IgD-negative memory B cell (primary cell): ENCODE measurements around the gene UGT1A3. TPM values are rescaled to one million over a fixed set of nuclear protein-coding genes. Genes with fewer than 3 reads are reported as not detected.
A peak's percentile ranks its signal among the peaks of the same experiment; 100 is the strongest.
"Not testable (repeated sequence)": the region's sequence is repeated elsewhere in the genome, so short reads cannot be mapped to it uniquely, and the experiment has no call there.

Experiments
- H3K27ac Mint-ChIP-seq, 3 donors: one replicate each; pipeline ENCODE4 v1.8.0; 2020 to 2022; ENCODE audit warnings: mild to moderate bottlenecking in 3 of 3, mixed read lengths in 3 of 3, moderate library complexity in 1 of 3
- H3K27me3 Mint-ChIP-seq: one replicate; pipeline ENCODE4 v1.8.0; 2021; ENCODE audit warnings: mixed read lengths
- H3K36me3 Mint-ChIP-seq: one replicate; pipeline ENCODE4 v1.8.0; 2020; ENCODE audit warnings: mild to moderate bottlenecking, mixed read lengths
- H3K4me1 Mint-ChIP-seq, 3 donors: one replicate each; pipeline ENCODE4 v1.8.0; 2020 to 2022; ENCODE audit warnings: mixed read lengths in 3 of 3, mild to moderate bottlenecking in 1 of 3
- H3K4me3 Mint-ChIP-seq, 4 donors: one replicate each; pipeline ENCODE4 v1.8.0; 2020 to 2022; ENCODE audit warnings: mild to moderate bottlenecking in 4 of 4, mixed read lengths in 4 of 4, moderate library complexity in 3 of 4
- H3K9me3 Mint-ChIP-seq, 3 donors: one replicate each; pipeline ENCODE4 v1.8.0; 2020 to 2021; ENCODE audit warnings: mixed read lengths in 3 of 3, mild to moderate bottlenecking in 1 of 3
- polyA plus RNA-seq: library from polyadenylated mRNA; unstranded; fragments of 300-500 nt; fragmentation: Illumina TruSeq; gene quantifications from one replicate; pipeline ENCODE4 v1.2.3, GENCODE V29; 2021

The UGT1A3 gene
- polyA plus RNA-seq, 1 donor from 2014 or later, result not detected

- Mint-ChIP-seq H3K27ac (no peak overlapping the region), H3K9me3 (peaks cover 0 to 4% (median 2%) of the 10 kb centered on the region in 3 donors), H3K36me3 (peaks cover 3% of the 10 kb centered on the region), H3K27me3 (no peaks in the 10 kb centered on the region), H3K4me1 (no peaks in the 10 kb centered on the region), H3K4me3 (no peak overlapping the region)
Measured at GRCh38 chr2:233699424-233700027, 29.3 kb upstream of the UGT1A3 start.

DNA sequence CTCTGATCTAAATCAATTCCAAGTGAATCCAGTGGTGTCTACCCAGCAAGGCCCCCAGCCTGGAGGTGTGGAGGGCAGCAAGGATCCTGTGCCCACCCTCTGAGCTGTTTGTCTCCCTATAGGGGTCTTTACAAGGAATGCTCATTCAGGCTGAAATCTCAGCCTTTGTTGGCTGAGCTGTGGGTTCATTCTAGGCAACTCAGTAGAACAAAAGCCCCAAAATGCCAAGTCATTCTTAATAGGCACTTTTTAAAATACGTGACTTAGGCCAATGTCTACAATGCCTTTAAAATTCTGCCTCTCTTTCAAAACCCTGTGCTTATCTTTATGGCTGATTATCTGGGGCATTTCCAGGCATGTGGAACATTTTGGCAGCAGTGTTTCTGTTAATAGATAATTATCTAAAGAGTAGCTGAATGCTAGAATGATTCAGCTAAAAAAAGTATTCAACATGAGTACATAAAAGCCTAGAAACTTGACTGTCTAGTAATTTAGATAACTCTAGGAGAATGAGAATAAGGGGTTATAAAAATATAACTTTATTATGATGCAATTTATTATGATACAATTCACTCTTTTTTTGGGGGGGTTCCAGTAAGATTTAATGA lies 28.7 kb upstream of the UGT1A3 start:
- H3K27me3 Mint-ChIP-seq, result peaks cover 2% of the 10 kb centered on the region
- H3K4me3 Mint-ChIP-seq, result no peak overlapping the region
- H3K9me3 Mint-ChIP-seq, result peaks cover 0 to 4% (median 2%) of the 10 kb centered on the region in 3 donors
- peaks cover 3% of the 10 kb centered on the region for H3K36me3 Mint-ChIP-seq
- H3K4me1 Mint-ChIP-seq, result no peaks in the 10 kb centered on the region
- no peak overlapping the region for H3K27ac Mint-ChIP-seq

DNA sequence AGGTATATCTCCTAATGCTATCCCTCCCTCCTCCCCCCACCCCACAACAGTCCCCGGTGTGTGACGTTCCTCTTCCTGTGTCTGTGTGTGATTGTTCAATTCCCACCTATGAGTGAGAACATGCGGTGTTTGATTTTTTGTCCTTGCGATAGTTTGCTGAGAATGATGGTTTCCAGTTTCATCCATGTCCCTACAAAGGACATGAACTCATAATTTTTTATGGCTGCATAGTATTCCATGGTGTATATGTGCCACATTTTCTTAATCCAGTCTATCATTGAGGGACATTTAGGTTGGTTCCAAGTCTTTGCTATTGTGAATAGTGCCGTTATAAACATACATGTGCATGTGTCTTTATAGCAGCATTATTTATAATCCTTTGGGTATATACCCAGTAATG lies 28.0 kb upstream of the UGT1A3 start:
- not testable (repeated sequence) for H3K9me3 Mint-ChIP-seq, H3K27me3 Mint-ChIP-seq, H3K27ac Mint-ChIP-seq, H3K4me3 Mint-ChIP-seq, H3K36me3 Mint-ChIP-seq, H3K4me1 Mint-ChIP-seq

GRCh38 chr2:233702238-233702637 lies 26.6 kb upstream of the UGT1A3 start:
- Mint-ChIP-seq H3K4me3 (no peak overlapping the region), H3K4me1 (no peaks in the 10 kb centered on the region), H3K27ac (no peak overlapping the region), H3K36me3 (peaks cover 3% of the 10 kb centered on the region), H3K9me3 (peaks cover 0 to 4% (median 0%) of the 10 kb centered on the region in 3 donors), H3K27me3 (peaks cover 5% of the 10 kb centered on the region)

DNA sequence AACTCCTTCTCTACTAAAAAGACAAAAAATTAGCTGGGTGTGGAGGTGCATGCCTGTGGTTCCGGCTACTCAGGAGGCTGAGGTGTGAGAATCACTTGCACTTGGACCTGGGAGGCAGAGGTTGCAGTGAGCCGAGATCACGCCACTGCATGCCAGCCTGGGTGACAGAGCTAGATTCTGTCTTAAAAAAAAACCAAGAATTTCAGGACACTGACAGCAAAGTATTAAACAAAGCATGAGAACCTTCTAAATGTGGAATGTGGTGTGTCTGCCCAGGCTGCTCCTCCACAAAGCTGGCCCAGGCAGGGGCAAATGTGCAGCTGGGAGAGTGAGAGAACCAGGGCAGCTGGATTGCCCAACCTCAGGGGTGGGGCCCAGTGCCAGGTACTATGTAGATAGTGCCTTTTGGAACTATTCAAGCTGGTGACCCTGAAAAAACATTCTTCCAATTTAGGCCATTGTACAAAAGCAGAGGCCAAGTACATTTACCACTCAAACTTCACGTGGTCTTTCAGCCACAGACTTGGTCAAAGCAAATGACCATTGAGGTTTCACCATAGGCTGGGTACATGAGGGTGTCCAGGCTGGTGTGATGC lies 22.8 kb upstream of the UGT1A3 start:
- H3K4me3 Mint-ChIP-seq, result no peak overlapping the region
- H3K36me3 Mint-ChIP-seq, result no peaks in the 10 kb centered on the region
- no peaks in the 10 kb centered on the region for H3K4me1 Mint-ChIP-seq
- H3K27ac Mint-ChIP-seq, result no peak overlapping the region
- H3K27me3 Mint-ChIP-seq, result peaks cover 5% of the 10 kb centered on the region
- peaks cover 0 to 4% (median 0%) of the 10 kb centered on the region in 3 donors for H3K9me3 Mint-ChIP-seq

DNA sequence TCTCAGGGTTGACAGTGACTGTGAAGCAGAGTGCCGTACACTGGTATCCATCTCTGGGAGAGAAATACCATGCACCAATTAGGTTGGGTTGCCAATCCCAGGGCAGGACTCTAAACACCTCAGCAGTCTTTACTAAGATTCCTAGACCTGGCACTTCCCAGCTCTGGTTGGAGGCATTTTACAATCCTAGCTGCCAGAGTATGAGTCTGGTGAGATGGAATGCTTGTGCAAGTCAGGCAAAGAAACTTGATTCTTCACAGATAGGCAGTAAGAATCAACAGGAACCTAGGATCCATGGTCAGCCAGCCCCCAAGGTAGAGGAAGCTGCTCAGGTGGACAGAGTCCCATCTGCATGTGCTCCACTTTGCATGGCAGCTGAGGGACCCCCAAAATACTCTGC lies 22.1 kb upstream of the UGT1A3 start:
- no peak overlapping the region for H3K4me3 Mint-ChIP-seq
- H3K27ac Mint-ChIP-seq, result no peak overlapping the region
- peaks cover 0 to 4% (median 0%) of the 10 kb centered on the region in 3 donors for H3K9me3 Mint-ChIP-seq
- peaks cover 0 to 3% (median 0%) of the 10 kb centered on the region in 3 donors for H3K4me1 Mint-ChIP-seq
- H3K27me3 Mint-ChIP-seq, result peaks cover 7% of the 10 kb centered on the region
- no peaks in the 10 kb centered on the region for H3K36me3 Mint-ChIP-seq

DNA sequence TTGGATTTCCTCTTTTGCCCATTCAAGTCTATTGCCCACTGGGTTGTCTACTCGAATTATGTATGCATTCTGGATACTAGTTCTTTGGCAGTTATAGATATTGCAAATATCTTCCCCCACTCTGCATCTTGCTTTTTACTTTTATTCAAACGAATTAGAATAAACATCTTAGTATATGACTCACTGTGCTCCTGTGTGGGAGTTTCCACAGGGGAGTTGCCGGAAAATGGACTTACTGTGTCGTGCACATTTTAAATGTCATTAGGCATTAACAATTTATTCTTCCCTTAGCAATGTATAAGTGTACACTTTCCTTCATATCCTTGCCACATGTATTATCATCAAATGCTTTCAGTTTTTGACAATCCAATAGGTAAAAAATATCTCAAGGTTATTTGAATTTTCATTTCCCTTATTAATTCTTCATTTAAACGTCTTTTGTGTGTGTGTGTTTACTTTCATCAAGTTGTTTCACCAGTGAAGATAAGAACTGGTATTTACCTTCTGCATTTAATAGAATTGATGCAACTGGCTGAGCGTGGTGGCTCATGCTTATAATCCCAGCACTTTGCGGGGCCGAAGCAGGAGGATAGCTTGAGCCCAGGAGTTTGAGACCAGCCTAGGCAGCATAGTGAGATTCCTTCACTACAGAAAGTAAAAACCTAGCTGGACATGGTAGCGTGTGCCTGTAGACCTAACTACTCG lies 20.8 kb upstream of the UGT1A3 start:
- Mint-ChIP-seq H3K27ac (no peak overlapping the region), H3K4me3 (no peak overlapping the region), H3K27me3 (peaks cover 7% of the 10 kb centered on the region), H3K9me3 (peaks cover 0 to 4% (median 0%) of the 10 kb centered on the region in 3 donors), H3K36me3 (no peaks in the 10 kb centered on the region), H3K4me1 (peaks cover 0 to 3% (median 0%) of the 10 kb centered on the region in 3 donors)

GRCh38 chr2:233708942-233709341 lies 19.9 kb upstream of the UGT1A3 start:
- Mint-ChIP-seq H3K36me3 (no peaks in the 10 kb centered on the region), H3K4me3 (no peak overlapping the region), H3K27ac (no peak overlapping the region), H3K9me3 (peaks cover 0 to 4% (median 0%) of the 10 kb centered on the region in 3 donors), H3K4me1 (peaks cover 0 to 3% (median 0%) of the 10 kb centered on the region in 3 donors), H3K27me3 (peaks cover 7% of the 10 kb centered on the region)

DNA sequence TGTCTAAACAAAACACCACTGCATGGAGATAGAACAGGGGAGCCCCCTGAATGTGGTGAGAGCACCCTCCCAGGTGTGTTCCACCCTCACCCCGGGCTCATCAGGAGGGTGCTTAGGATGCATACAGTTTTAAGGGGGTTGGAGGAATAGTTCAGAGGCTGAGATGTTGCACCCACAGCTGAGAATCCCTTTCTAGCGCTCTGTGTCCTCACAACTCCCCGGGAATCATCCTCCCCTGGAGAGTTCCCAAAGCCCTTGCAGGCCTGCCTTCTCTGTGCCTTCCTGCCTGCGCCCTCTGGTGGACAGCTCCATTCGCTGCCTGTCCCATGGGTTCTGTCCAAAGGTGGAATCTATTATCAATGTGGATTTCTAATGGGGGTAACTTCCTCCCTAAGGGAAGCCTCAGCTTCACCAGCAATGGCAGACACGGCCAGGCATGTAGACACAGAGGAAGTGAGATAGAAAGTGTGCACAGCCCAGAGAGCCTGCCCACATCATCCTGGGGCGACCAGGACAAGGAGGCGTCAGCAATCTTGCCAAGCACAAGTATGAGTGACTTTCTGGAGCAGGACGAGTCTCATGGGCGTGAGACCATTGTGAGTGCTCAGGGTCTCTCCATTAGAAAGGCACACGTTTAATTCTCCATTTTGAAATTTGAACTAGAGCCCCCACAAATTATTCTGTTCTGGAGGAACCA lies 17.4 kb upstream of the UGT1A3 start:
- H3K4me3 Mint-ChIP-seq, result no peak overlapping the region
- peaks cover 0 to 3% (median 0%) of the 10 kb centered on the region in 3 donors for H3K4me1 Mint-ChIP-seq
- H3K9me3 Mint-ChIP-seq, result no peaks in the 10 kb centered on the region
- H3K36me3 Mint-ChIP-seq, result no peaks in the 10 kb centered on the region
- H3K27ac Mint-ChIP-seq, result no peak overlapping the region
- H3K27me3 Mint-ChIP-seq, result peaks cover 2% of the 10 kb centered on the region

DNA sequence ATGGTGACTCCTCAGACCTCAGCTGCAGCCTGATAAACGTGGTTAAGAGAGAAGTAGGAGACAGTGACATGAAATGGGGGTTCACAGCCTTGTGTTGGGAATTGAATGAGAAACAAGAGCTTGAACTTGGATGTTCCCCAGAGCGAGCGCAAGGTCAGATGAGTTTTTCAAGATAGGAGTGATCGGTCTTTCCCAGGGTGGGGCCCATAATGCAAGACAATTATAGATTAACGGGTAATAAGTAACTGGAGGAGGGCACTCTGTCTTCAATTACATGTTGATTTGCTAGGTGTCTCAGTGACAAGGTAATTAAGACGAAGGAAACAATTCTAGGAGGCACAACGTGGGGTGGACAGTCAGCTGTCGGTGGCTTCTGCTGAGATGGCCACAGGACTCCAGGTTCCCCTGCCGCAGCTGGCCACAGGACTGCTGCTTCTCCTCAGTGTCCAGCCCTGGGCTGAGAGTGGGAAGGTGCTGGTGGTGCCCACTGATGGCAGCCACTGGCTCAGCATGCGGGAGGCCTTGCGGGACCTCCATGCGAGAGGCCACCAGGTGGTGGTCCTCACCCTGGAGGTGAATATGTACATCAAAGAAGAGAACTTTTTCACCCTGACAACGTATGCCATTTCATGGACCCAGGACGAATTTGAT lies 16.1 kb upstream of the UGT1A3 start, which contains the start of gene UGT1A5:
UGT1A5 (plus strand) TSS at position 297 of the 651 bp plus-strand sequence; CDS start at position 382, 85 bp downstream.
- Mint-ChIP-seq H3K36me3 (no peaks in the 10 kb centered on the region), H3K27me3 (peaks cover 4% of the 10 kb centered on the region), H3K27ac (peak within 1 kb of the TSS in 1 of 3 donors; percentile 62), H3K4me3 (no peak within 1 kb of the TSS), H3K9me3 (no peaks in the 10 kb centered on the region), H3K4me1 (peaks cover 0 to 3% (median 0%) of the 10 kb centered on the region in 3 donors)

DNA sequence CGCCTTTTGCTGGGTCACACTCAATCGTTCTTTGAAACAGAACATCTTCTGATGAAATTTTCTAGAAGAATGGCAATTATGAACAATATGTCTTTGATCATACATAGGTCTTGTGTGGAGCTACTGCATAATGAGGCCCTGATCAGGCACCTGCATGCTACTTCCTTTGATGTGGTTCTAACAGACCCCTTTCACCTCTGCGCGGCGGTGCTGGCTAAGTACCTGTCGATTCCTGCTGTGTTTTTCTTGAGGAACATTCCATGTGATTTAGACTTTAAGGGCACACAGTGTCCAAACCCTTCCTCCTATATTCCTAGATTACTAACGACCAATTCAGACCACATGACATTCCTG lies 15.6 kb upstream of the UGT1A3 start:
- H3K9me3 Mint-ChIP-seq, result no peaks in the 10 kb centered on the region
- H3K36me3 Mint-ChIP-seq, result no peaks in the 10 kb centered on the region
- peaks cover 0 to 3% (median 0%) of the 10 kb centered on the region in 3 donors for H3K4me1 Mint-ChIP-seq
- no peak overlapping the region for H3K4me3 Mint-ChIP-seq
- H3K27me3 Mint-ChIP-seq, result peaks cover 4% of the 10 kb centered on the region
- H3K27ac Mint-ChIP-seq, result no peak overlapping the region

- peaks cover 4% of the 10 kb centered on the region for H3K27me3 Mint-ChIP-seq
- H3K9me3 Mint-ChIP-seq, result no peaks in the 10 kb centered on the region
- H3K27ac Mint-ChIP-seq, result peak overlapping the region in 1 of 3 donors; percentile 62
- no peak overlapping the region for H3K4me3 Mint-ChIP-seq
- no peaks in the 10 kb centered on the region for H3K36me3 Mint-ChIP-seq
- H3K4me1 Mint-ChIP-seq, result peaks cover 0 to 3% (median 0%) of the 10 kb centered on the region in 3 donors
Measured at GRCh38 chr2:233714121-233714520, 14.7 kb upstream of the UGT1A3 start.

- H3K27me3 Mint-ChIP-seq, result peaks cover 2% of the 10 kb centered on the region
- H3K9me3 Mint-ChIP-seq, result peaks cover 0 to 2% (median 0%) of the 10 kb centered on the region in 3 donors
- no peaks in the 10 kb centered on the region for H3K4me1 Mint-ChIP-seq
- H3K27ac Mint-ChIP-seq, result no peak within 1 kb of the TSS
- H3K36me3 Mint-ChIP-seq, result no peaks in the 10 kb centered on the region
- H3K4me3 Mint-ChIP-seq, result no peak within 1 kb of the TSS
Measured at GRCh38 chr2:233718552-233718951, 10.3 kb upstream of the UGT1A3 start, which contains the start of gene UGT1A4. UGT1A4 (plus strand) TSS chr2:233718736; CDS start chr2:233718821, 85 bp downstream.

- H3K27me3 Mint-ChIP-seq, result peaks cover 18% of the 10 kb centered on the region
- H3K27ac Mint-ChIP-seq, H3K4me3 Mint-ChIP-seq, H3K9me3 Mint-ChIP-seq, H3K4me1 Mint-ChIP-seq, H3K36me3 Mint-ChIP-seq: not testable (repeated sequence)
Measured at GRCh38 chr2:233736868-233737653, 8.2 kb downstream of the UGT1A3 start.
